LoVo (cell line): ENCODE measurements around the gene TPRKB.
A peak's percentile ranks its signal among the peaks of the same experiment; 100 is the strongest.
"Not testable (repeated sequence)": the region's sequence is repeated elsewhere in the genome, so short reads cannot be mapped to it uniquely, and the experiment has no call there.

Experiments
- DNase-seq: peaks from one replicate; pipeline ENCODE4 v3.0.0-alpha.2; 2016; ENCODE audit warnings: low spot score

Gene TPRKB

DNA sequence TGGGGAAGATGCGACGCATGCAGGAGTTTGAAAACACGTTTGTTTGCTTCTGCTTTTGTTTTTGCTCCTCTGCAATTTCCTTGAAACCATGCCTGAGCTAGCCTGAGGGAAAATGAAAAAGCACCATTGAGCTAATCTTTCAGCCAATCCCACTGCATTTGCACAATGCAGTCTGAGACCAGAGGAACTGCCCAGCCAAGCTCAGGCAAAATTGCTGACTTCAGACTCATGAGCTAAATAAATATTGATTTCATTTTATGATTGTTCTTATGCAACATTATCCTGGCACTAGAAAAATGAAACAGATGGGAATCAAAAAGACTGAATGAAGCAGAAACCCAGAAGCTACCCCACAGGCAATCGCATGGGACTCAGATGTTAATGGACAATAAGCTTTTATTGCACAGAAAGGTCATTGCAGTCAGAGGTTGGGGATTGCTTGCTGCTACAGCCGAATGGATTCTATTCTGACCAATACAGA lies 37.0 kb downstream of the TPRKB start:
- no peak for DNase-seq

DNA sequence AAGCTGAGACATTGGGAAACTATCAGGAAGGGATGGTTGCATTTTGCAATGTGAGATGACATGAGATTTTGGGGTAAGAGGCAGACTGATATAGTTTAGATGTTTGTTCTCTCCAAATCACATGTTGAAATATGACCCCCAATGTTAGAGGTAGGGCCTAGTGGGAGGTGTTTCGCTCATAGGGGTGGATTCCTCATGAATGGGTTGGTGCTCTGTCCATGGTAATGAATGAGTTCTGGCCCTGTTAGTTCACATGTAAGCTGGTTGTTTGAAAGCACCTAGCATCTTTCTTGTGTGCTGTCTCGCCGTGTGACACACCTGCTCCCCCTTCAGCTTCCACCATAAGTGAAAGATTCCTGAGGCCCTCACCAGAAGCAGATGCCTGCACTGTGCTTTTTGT lies 37.7 kb downstream of the TPRKB start:
- no peak for DNase-seq

DNA sequence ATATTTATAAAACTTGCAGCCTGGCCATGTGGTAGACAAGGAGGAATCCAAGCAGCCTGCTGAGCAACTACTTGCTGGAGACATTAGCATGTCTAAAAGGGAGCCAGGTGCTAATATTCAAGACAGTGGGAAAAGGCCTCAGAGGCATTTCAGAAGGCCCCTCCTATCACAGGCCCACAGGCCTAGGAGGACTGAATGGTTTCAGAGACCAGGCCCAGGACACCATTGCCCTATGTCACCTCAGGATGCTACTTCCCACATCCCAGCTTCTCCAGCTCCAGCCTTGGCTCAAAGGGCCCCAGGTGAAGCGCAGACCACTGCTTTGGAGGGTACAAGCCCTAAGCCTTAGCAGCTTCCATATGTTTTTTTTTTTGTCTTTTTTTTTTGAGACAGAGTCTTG lies 39.0 kb downstream of the TPRKB start:
- DNase-seq, result no peak

DNA sequence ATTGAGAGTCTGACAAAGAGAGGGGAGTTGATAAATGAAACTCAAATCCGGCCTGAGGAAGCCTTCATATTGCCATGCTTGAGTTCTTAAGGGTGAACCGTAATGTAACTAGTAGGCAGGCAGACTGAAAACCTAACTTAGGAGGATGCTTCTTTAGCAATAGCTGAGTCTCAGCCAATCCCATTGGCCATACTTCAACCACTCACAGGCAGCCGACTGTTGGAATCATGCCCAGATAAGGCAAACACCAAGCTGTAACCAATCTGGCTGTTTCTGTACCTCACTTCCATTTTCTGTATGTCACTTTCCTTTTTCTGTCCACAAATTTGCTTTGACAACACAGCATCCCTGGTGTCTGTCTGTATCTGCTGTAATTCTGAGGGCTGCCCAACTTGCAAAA lies 39.5 kb downstream of the TPRKB start:
- no peak for DNase-seq

DNA sequence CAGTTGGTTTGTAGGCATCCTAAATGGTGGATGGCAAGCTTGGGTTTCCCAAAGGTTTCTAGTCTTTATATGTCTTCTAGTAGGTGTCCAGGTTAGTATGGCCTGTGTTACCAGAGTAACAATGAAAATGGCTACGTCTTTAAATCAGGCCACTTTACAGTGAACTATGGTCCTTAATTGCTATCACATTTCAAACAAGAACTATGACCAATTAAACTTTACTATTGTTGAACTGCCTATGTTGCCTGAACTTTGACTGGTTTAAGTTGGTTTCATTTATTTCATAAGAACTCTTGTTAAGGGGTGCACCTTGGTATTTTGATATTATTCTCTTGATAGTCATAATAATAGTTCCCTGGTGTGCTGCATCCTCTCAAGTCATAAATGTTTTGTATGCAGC lies 40.2 kb downstream of the TPRKB start:
- not testable (repeated sequence) for DNase-seq

DNA sequence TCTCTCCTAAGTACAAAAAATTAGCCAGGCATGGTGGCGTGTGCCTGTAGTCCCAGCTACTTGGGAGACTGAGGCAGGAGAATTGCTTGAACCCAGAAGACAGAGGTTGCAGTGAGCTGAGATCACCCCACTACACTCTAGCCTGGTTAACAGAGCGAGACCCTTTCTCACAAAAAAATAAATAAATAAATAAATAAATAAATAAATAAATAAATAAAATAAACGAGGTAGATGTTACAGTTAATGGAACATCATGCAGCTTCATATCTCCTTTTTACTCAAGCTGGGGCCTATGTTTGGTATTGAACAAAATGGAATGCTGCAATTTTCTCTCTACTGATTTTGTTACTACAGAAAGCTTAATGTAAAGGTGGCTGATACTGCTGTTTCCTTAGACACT lies 40.6 kb downstream of the TPRKB start:
- not testable (repeated sequence) for DNase-seq

DNA sequence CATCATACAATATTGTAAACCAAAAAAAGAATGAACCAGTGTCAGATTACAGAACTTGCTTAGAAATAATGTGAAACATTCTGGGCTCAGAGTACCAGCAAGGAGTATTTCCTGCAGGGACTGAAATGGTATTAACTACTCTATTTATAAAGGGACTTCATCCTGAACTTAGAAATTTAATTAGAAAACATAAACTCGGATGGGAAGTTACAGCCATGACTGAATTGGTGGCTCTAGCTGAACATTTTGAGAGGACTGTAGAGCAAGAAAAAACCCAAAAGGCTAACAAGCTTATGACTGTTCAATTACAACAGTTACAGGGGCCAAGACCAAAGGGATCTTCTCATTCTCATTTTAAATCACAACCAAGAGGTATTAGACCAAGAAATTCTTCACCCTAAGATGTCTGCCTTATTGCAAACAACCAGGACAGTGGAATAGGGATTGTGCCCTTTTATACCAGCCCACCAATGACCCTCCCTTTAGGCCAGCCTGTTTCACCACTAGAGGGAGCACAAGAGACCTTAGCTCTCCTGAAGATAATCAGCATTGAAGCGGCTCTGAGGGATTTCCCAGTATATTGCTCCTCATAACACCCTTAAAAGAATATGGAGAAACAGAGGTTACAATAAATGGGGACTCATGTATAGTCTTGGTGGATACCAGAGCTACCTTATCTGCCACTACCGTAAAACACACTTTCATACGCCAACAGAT lies 46.6 kb downstream of the TPRKB start:
- peak; percentile 20 for DNase-seq

DNA sequence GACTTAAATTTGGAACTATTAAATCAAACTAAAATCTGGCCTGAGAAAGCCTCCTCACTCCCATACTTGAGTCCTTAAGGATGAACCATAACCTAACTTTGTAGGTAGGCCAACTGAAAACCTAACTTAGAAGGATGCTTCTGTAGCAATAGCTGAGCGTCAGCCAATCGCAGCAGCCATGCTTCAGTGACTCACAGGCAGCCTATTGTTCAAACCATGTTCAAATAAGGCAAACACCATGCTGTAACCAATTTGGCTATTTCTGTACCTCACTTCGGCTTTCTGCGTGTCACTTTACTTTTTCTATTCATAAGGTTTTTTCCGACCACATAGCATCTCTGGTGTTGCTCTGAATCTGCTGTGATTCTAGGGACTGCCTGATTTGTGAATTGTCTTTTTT lies 48.7 kb downstream of the TPRKB start:
- DNase-seq, result not testable (repeated sequence)

DNA sequence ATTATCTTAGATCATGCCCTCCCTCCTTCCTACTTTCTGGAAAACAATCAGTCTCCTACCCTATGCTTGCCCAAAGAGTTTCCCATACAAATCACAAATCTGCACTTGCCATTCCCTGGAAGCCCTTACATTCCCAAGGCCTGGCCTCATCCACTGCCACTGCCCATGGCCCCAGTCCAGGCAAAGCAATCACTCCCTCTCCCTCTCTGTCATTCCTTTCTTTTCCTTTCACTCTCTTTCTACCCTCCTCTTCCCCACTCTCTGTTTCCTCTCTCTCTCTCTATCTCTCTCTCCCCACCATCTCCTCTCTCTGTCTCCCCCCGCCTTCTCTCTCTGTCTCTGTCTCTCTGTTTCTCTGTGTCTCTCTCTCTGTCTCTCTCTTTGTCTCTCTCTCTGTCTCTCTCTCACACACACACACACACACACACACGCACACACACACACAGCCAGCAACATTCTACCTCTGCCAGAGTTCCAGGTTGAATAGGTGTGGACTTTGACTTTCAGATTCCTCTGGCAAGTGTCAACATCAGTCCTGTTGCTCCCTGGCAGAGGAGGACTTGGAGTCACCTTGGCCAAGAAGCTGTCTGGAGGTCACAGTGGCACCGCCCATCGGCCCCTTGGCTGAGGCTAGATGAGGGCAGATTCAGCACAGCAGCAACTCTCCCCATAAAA lies 51.2 kb downstream of the TPRKB start:
- peak; percentile 31 for DNase-seq

DNA sequence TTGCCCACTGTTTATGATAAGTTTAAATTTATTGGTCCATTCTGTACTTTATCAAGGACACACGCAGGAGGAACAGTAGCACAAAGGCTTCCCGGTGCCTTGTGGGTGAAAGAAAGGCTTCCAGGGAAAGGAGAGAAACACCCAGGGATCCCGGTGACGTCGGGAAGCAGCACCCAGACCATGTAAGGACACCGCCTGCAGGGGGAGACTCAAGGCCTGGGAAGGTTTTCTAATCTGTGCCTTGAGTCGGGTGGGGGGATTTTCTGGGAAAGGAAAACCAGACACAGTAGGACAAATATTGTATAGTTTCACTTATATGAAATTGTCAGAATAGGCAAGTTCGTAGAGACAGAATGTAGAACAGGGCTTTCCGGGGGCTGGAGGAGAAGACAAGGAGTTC lies 52.2 kb downstream of the TPRKB start:
- not testable (repeated sequence) for DNase-seq

DNA sequence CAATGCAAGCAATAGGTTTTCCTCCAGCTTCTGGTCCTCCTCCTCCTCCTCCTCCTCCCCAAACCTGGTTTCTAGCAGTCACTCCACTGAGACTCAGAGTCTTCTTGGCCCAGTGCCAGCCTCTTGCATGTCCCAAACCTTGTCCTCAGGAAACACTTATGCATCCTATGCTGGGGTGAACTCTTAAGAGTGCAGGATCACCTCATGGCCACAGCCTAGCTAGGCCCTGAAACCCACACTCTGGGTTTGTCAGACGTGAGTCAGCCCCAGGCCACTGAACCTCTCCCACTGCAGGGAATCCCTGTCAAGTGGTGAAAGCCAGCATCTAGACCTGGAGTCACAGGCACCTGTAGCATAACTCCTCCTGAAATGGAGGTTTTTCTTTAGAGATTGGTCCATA lies 52.8 kb downstream of the TPRKB start:
- DNase-seq, result not testable (repeated sequence)

DNA sequence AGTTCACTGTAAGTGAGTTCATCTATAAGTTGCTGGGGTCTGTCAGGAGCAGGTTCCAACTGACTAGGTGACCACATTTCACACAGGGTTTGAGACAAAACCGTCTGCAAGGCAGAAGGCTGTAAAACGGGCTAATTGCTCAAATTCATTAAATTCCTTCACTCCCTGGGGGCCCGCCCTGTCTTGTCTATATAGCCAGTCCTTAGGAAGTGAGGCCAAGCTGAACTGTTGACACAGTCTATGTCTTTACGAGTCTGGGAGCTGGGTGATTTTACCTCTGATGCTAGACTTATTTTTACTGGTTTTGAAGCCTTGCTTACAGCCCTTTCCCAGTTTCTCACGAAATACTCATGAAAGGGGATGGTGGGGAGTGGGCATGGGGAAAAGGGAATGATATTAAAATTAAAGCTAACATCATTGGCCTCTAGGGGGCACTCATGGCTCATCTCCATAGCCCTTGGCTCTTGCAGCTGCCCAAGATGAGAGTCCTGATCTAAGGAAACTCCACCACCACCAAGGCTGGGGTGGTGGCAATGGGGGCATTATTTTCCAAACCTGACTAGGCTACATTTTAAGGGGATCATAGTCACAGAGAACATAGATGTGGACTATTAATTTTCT lies 57.1 kb downstream of the TPRKB start:
- peak; percentile 19 for DNase-seq
